Lung (tissue), 12 donors: Measurements from ENCODE around the gene URAD. TPM values are rescaled to one million over a fixed set of nuclear protein-coding genes. Genes with fewer than 3 reads are reported as not detected.

Experiments used
- ATAC-seq: fragments of 200-7000 bp; cut with Tn5 transposase; one replicate; pipeline ENCODE4 v1.9.1; 2020; ENCODE audit warnings: moderate number of reproducible peaks; ENCODE audit not compliant: insufficient read depth, low FRiP score
- DNase-seq, 3 donors: peaks; one replicate each; pipeline ENCODE4 v3.0.0-alpha.2; 2013 to 2017
- H3K27ac ChIP-seq, 2 donors: one replicate each; pipeline ENCODE4 v1.5.1; 2013; ENCODE audit warnings: mild to moderate bottlenecking in 2 of 2, moderate library complexity in 2 of 2, control low read depth in 1 of 2, inconsistent platforms in 1 of 2, low read depth in 1 of 2, low read length in 1 of 2
- H3K27me3 ChIP-seq, 3 donors: one replicate each; pipeline ENCODE4 v1.5.1; 2013; ENCODE audit warnings: low read length in 2 of 3; ENCODE audit not compliant: control insufficient read depth in 3 of 3, insufficient read depth in 3 of 3
- H3K36me3 ChIP-seq, 4 donors: one replicate each; pipeline ENCODE4 v1.5.1; 2013; ENCODE audit warnings: low read length in 4 of 4, mild to moderate bottlenecking in 1 of 4, moderate library complexity in 1 of 4; ENCODE audit not compliant: control insufficient read depth in 4 of 4, insufficient read depth in 4 of 4
- H3K4me1 ChIP-seq, 5 donors: one replicate each; pipeline ENCODE4 v1.5.1; 2013; ENCODE audit warnings: low read length in 5 of 5, mild to moderate bottlenecking in 2 of 5, moderate library complexity in 1 of 5; ENCODE audit not compliant: control insufficient read depth in 5 of 5, insufficient read depth in 5 of 5
- H3K4me3 ChIP-seq: one replicate; pipeline ENCODE4 v1.5.1; 2013; ENCODE audit warnings: mild to moderate bottlenecking, control low read depth, moderate library complexity
- H3K9ac ChIP-seq, 2 donors: one replicate each; pipeline ENCODE4 v1.5.1; 2013; ENCODE audit warnings: low read length in 2 of 2, control low read depth in 1 of 2; ENCODE audit not compliant: insufficient read depth in 1 of 2
- H3K9me3 ChIP-seq, 4 donors: one replicate each; pipeline ENCODE4 v1.5.1; 2013; ENCODE audit warnings: low read length in 3 of 4, mild to moderate bottlenecking in 1 of 4, moderate library complexity in 1 of 4; ENCODE audit not compliant: control insufficient read depth in 4 of 4, insufficient read depth in 3 of 4
- WGBS, 2 donors: extraction: QIAGEN DNeasy Blood & Tissue Kit; methylation state at CpG; one replicate each; pipeline ENCODE4 v1.1.7; 2013; 5-methylcytosine and 5-hydroxymethylcytosine counted together
- polyA plus RNA-seq, 2 donors: library from polyadenylated mRNA; stranded (reverse); fragments of 200-250 nt; gene quantifications; one replicate each; pipeline ENCODE4 v1.2.1, GENCODE V29; 2013
- total RNA-seq, 2 donors: library from RNA; depleted of rRNA in 1 of 2; stranded (reverse); fragments of >200 nt in 1 of 2; gene quantifications; one replicate each; pipeline ENCODE4 v1.2.1, GENCODE V29; 2014 to 2021
- TF ChIP-seq, protein P1 (sequence below): IDR thresholded peaks from 2 replicates; pipeline ENCODE4 v1.5.1; 2012; ENCODE audit warnings: mild to moderate bottlenecking; ENCODE audit errors: control extremely low read depth, extremely low read depth
- donor health status: control.
- donor health status: control.
- donor health status: Bipolar disorder and iron deficiency.
- donor health status: healthy.
- donor health status: DM: yes; HTN: yes; CAD: no.

URAD gene
- total and polyA plus RNA-seq, 4 donors: not detected

- Histone ChIP-seq H3K4me1 (peaks cover 0 to 12% (median 5%) of the 10 kb centered on the region in 5 donors), H3K4me3 (no peak overlapping the region), H3K9ac (no peak overlapping the region), H3K27ac (no peak overlapping the region), H3K36me3 (no peaks in the 10 kb centered on the region), H3K9me3 (peaks cover 0 to 6% (median 0%) of the 10 kb centered on the region in 4 donors), H3K27me3 (peaks cover 30 to 92% (median 89%) of the 10 kb centered on the region in 3 donors)
- TF ChIP-seq, protein P1, sequence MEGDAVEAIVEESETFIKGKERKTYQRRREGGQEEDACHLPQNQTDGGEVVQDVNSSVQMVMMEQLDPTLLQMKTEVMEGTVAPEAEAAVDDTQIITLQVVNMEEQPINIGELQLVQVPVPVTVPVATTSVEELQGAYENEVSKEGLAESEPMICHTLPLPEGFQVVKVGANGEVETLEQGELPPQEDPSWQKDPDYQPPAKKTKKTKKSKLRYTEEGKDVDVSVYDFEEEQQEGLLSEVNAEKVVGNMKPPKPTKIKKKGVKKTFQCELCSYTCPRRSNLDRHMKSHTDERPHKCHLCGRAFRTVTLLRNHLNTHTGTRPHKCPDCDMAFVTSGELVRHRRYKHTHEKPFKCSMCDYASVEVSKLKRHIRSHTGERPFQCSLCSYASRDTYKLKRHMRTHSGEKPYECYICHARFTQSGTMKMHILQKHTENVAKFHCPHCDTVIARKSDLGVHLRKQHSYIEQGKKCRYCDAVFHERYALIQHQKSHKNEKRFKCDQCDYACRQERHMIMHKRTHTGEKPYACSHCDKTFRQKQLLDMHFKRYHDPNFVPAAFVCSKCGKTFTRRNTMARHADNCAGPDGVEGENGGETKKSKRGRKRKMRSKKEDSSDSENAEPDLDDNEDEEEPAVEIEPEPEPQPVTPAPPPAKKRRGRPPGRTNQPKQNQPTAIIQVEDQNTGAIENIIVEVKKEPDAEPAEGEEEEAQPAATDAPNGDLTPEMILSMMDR: no peak
- DNase-seq: no peak
- 26 to 39% methylated on average over 5 of the region's 5 CpGs for WGBS, 2 donors
- ATAC-seq: no peak
Measured at GRCh38 chr13:27973291-27973690, 15.2 kb downstream of the URAD start.

DNA sequence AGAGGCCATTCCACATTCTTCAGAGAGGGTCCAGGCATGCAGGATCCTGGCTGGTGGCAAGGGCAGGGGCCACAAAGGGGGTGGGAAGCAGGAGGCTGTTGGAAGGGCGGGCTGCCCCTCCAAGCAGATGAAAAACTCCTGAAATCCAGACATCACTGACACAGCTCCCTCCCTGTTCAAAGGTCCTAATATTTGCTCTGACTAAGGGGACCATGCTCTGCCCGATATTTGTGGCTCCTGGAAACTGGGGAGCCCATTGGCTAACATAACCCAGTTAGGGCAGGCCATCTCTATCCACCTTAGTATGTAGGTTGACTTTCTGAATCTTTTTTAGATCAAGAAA, 16.0 kb downstream of the URAD start:
- ATAC-seq (no peak), DNase-seq (no peak)
- H3K4me3 ChIP-seq: no peak overlapping the region
- no peaks in the 10 kb centered on the region for H3K36me3 ChIP-seq
- H3K27me3 ChIP-seq: peaks cover 32 to 95% (median 93%) of the 10 kb centered on the region in 3 donors
- TF ChIP-seq, protein P1: no peak
- H3K4me1 ChIP-seq: peaks cover 0 to 9% (median 5%) of the 10 kb centered on the region in 5 donors
- H3K9ac ChIP-seq: no peak overlapping the region
- peaks cover 0 to 4% (median 0%) of the 10 kb centered on the region in 4 donors for H3K9me3 ChIP-seq
- no peak overlapping the region for H3K27ac ChIP-seq
- 55 to 66% methylated on average over 2 of the region's 2 CpGs for WGBS, 2 donors

DNA sequence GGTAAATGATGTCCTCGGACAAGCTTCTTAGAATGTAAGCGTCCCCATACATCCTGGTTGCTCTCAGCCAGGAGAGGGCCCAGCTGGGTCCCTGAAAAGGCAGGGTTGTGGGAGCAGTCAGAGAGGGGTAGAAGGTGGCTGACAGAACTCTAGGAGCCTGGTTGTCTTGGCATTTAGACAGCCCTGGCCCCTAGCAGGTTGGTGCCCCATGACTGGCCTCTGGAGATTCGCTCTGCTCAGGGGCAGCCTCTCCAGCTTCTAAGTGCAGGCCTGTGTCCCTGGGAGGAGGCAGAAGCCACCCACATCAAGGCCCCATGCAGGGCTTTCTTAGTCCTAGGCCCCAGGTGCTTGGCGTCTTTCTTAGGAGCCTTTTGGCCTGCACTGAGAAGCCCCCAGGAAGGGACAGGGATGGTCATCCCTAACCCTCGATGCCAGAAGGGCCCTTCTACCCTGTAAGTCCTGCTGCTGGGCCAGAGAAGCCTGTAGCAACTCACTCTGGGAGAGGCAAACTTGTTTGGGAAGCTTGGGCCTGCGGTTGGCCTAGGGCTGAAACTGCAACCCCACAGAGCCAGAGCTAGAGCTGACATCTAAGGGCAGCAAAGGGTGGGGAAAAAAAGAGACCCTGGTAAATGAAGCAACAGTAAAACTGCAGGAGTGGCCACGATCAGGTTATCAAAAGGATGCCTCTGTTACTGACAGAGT, 16.6 kb downstream of the URAD start:
- ATAC-seq (no peak), DNase-seq (no peak)
- H3K9me3 ChIP-seq: peaks cover 0 to 4% (median 0%) of the 10 kb centered on the region in 4 donors
- H3K4me1 ChIP-seq: peaks cover 0 to 9% (median 5%) of the 10 kb centered on the region in 5 donors
- H3K9ac ChIP-seq: no peak overlapping the region
- 59 to 63% methylated on average over 7 of the region's 7 CpGs for WGBS, 2 donors
- no peak overlapping the region for H3K4me3 ChIP-seq
- TF ChIP-seq, protein P1: no peak
- no peaks in the 10 kb centered on the region for H3K36me3 ChIP-seq
- H3K27ac ChIP-seq: no peak overlapping the region
- peaks cover 35 to 95% (median 93%) of the 10 kb centered on the region in 3 donors for H3K27me3 ChIP-seq
